Pulmonary artery endothelial cell (primary cell): Measurements from ENCODE around the gene TAF11L10. TPM values are rescaled to one million over a fixed set of nuclear protein-coding genes. Genes with fewer than 3 reads are reported as not detected.
"Not testable (repeated sequence)": the region's sequence is repeated elsewhere in the genome, so short reads cannot be mapped to it uniquely, and the experiment has no call there.

Source experiments
- DNase-seq: peaks from one replicate; pipeline ENCODE4 v3.0.0-alpha.2; 2011; ENCODE audit warnings: low read depth, low spot score
- total RNA-seq: library from RNA; depleted of rRNA; stranded (reverse); fragments of >200 nt; gene quantifications from 2 replicates; pipeline ENCODE4 v1.2.3, GENCODE V29; 2014

Gene TAF11L10
- total RNA-seq, result not detected in 2 replicates

- not testable (repeated sequence) for DNase-seq
Measured at GRCh38 chr5:17597728-17598127, at the start of gene TAF11L10. Gene TAF11L10 (minus strand): TSS chr5:17597828.

GRCh38 chr5:17634160-17634559 is 36.5 kb upstream of the TAF11L10 start, which contains the start of gene TAF11L14:
Gene TAF11L14 (plus strand): TSS chr5:17634460.
- no peak for DNase-seq

GRCh38 chr5:17631788-17632187 is 34.2 kb upstream of the TAF11L10 start, which contains the start of gene TAF11L13:
Gene TAF11L13 (plus strand): TSS chr5:17632088.
- not testable (repeated sequence) for DNase-seq

GRCh38 chr5:17625686-17626085 is 28.1 kb upstream of the TAF11L10 start:
- DNase-seq, result no peak

- DNase-seq, result no peak
Measured at GRCh38 chr5:17620627-17621026, 23.0 kb upstream of the TAF11L10 start.

GRCh38 chr5:17619354-17619753 is 21.7 kb upstream of the TAF11L10 start:
- DNase-seq, result no peak

- no peak for DNase-seq
Measured at GRCh38 chr5:17614872-17615605, 17.4 kb upstream of the TAF11L10 start.

GRCh38 chr5:17610092-17610491 is 12.5 kb upstream of the TAF11L10 start, which contains the start of gene TAF11L12:
Gene TAF11L12 (plus strand): TSS chr5:17610392.
- DNase-seq, result not testable (repeated sequence)

GRCh38 chr5:17607461-17607860 is 9.8 kb upstream of the TAF11L10 start:
- not testable (repeated sequence) for DNase-seq

GRCh38 chr5:17604951-17605350 is 7.3 kb upstream of the TAF11L10 start:
- DNase-seq, result no peak

- not testable (repeated sequence) for DNase-seq
Measured at GRCh38 chr5:17603880-17604279, 6.3 kb upstream of the TAF11L10 start, which contains the start of gene TAF11L11. Gene TAF11L11 (plus strand): TSS chr5:17604183.

GRCh38 chr5:17594255-17594654 is 3.4 kb downstream of the TAF11L10 start, which contains the start of gene TAF11L9:
Gene TAF11L9 (minus strand): TSS chr5:17594394.
- DNase-seq, result not testable (repeated sequence)

- DNase-seq, result not testable (repeated sequence)
Measured at GRCh38 chr5:17590860-17591259, 6.8 kb downstream of the TAF11L10 start, which contains the start of gene TAF11L8. Gene TAF11L8 (minus strand): TSS chr5:17590960.

- not testable (repeated sequence) for DNase-seq
Measured at GRCh38 chr5:17585658-17586057, 12.0 kb downstream of the TAF11L10 start, which contains the start of gene TAF11L7. Gene TAF11L7 (minus strand): TSS chr5:17585758.

Other genes starting within 250 kb of the TAF11L10 start
- not detected in 2 replicates for gene TAF11L2, start 99.6 kb downstream of the TAF11L10 start, total RNA-seq
- gene TAF11L3, start 79.5 kb downstream of the TAF11L10 start, total RNA-seq, result not detected in 2 replicates
- not detected in 2 replicates for gene TAF11L4, start 76.0 kb downstream of the TAF11L10 start, total RNA-seq
- gene TAF11L5, start 72.6 kb downstream of the TAF11L10 start, total RNA-seq, result not detected in 2 replicates
- gene TAF11L6, start 69.2 kb downstream of the TAF11L10 start, total RNA-seq, result not detected in 2 replicates
- not detected in 2 replicates for gene TAF11L7, start 12.1 kb downstream of the TAF11L10 start, total RNA-seq
- gene TAF11L8, start 6.9 kb downstream of the TAF11L10 start, total RNA-seq, result not detected in 2 replicates
- gene TAF11L9, start 3.4 kb downstream of the TAF11L10 start, total RNA-seq, result not detected in 2 replicates
- gene TAF11L11, start 6.4 kb upstream of the TAF11L10 start, total RNA-seq, result not detected in 2 replicates
- not detected in 2 replicates for gene TAF11L12, start 12.6 kb upstream of the TAF11L10 start, total RNA-seq
- gene TAF11L13, start 34.3 kb upstream of the TAF11L10 start, total RNA-seq, result not detected in 2 replicates
- gene TAF11L14, start 36.6 kb upstream of the TAF11L10 start, total RNA-seq, result not detected in 2 replicates